ENCODE results near the gene TRMT11. TPM values are rescaled to one million over a fixed set of nuclear protein-coding genes. Genes with fewer than 3 reads are reported as not detected.

The TRMT11 gene
- total RNA-seq, 1 experiment from 2014 or later = 24.2 TPM

GRCh38 chr6:125952764-125953501 lies 33.4 kb upstream of the TRMT11 start:
- POLR2A ChIA-PET (ENCODE audit: unreplicated experiment) = no interaction called here
- no peak overlapping the region for H3K4me2 ChIP-seq

GRCh38 chr6:125953502-125953875 lies 32.9 kb upstream of the TRMT11 start:
- H3K4me1 ChIP-seq (replicated peaks; ENCODE audit: insufficient read depth) = peaks cover 24% of the 10 kb centered on the region
- H3K9me2 ChIP-seq (ENCODE audit: insufficient read depth) = no peaks in the 10 kb centered on the region
- H3F3A ChIP-seq (ENCODE audit: insufficient read depth, low read depth) = peaks cover 7% of the 10 kb centered on the region; the same call in 1 of the 2 replicates
- intact Hi-C loops (cut with micrococcal nuclease; ENCODE audit: unreplicated experiment) = no loop called here
- H3K4me3 ChIP-seq = no peak overlapping the region
- H3K36me3 ChIP-seq (ENCODE audit: low read depth) = no peaks in the 10 kb centered on the region
- peak in 1 of 2 experiments; percentile 34 for DNase-seq
- no peak overlapping the region for H3K27ac ChIP-seq
- no peak; the same call in 1 of the 2 replicates for TF ChIP-seq CTCF (conservative IDR thresholded peaks at IDR 0.05)
- TF ChIP-seq EZH2 (IDR thresholded peaks at IDR 0.05; ENCODE audit: low read depth) = no peak
- peaks cover 14% of the 10 kb centered on the region for H3K79me2 ChIP-seq (ENCODE audit: low read depth)
- CTCF ChIA-PET = no interaction called here
- H3K9me3 ChIP-seq (ENCODE audit: insufficient read depth, low read depth) = no peaks in the 10 kb centered on the region
- H2AFZ ChIP-seq = no peak overlapping the region
- no TSS peak for BruUV-seq (replicated peaks)
- no peaks in the 10 kb centered on the region for H3K27me3 ChIP-seq (ENCODE audit: insufficient read depth, low read depth)
- H4K20me1 ChIP-seq (ENCODE audit: insufficient read depth) = no peaks in the 10 kb centered on the region
- no peak overlapping the region for H3K4me2 ChIP-seq
- POLR2A ChIA-PET (ENCODE audit: unreplicated experiment) = no interaction called here

More at GRCh38 chr6:125952764-125953501, 33.4 kb upstream of the TRMT11 start:
- Histone ChIP-seq H4K20me1 (ENCODE audit: insufficient read depth) (no peaks in the 10 kb centered on the region), H3K27me3 (ENCODE audit: insufficient read depth, low read depth) (no peaks in the 10 kb centered on the region), H3K9me2 (ENCODE audit: insufficient read depth) (no peaks in the 10 kb centered on the region), H3K36me3 (ENCODE audit: low read depth) (no peaks in the 10 kb centered on the region), H3K79me2 (ENCODE audit: low read depth) (peaks cover 9% of the 10 kb centered on the region), H3K27ac (no peak overlapping the region), H3F3A (ENCODE audit: insufficient read depth, low read depth) (peaks cover 7% of the 10 kb centered on the region; the same call in 1 of the 2 replicates), H2AFZ (no peak overlapping the region), H3K4me3 (no peak overlapping the region), H3K9me3 (ENCODE audit: insufficient read depth, low read depth) (no peaks in the 10 kb centered on the region), H3K4me1 (replicated peaks; ENCODE audit: insufficient read depth) (peaks cover 24% of the 10 kb centered on the region)
- DNase-seq = peak in 1 of 2 experiments; percentile 35
- CTCF ChIA-PET = no interaction called here
- BruUV-seq (replicated peaks) = no TSS peak
- intact Hi-C loops (cut with micrococcal nuclease; ENCODE audit: unreplicated experiment) = no loop called here
- TF ChIP-seq CTCF (conservative IDR thresholded peaks at IDR 0.05) (peak; percentile 63), EZH2 (IDR thresholded peaks at IDR 0.05; ENCODE audit: low read depth) (no peak)

- no peak overlapping the region for H3K4me3 ChIP-seq
- H3K36me3 ChIP-seq (ENCODE audit: low read depth) = no peaks in the 10 kb centered on the region
- intact Hi-C loops (cut with micrococcal nuclease; ENCODE audit: unreplicated experiment) = no loop called here
- no peak overlapping the region for H3K4me2 ChIP-seq
- no peaks in the 10 kb centered on the region for H3K27me3 ChIP-seq (ENCODE audit: insufficient read depth, low read depth)
- H3K9me3 ChIP-seq (ENCODE audit: insufficient read depth, low read depth) = no peaks in the 10 kb centered on the region
- no peak overlapping the region for H3K27ac ChIP-seq
- ChIA-PET CTCF (interaction anchor here (2.0 kb wide), 1 partner anchor 41 kb away, joined by 9 read pairs; no protein-coding TSS in a partner anchor), POLR2A (ENCODE audit: unreplicated experiment) (no interaction called here)
- no peaks in the 10 kb centered on the region for H4K20me1 ChIP-seq (ENCODE audit: insufficient read depth)
- no peak for DNase-seq
- peaks cover 28% of the 10 kb centered on the region for H3K79me2 ChIP-seq (ENCODE audit: low read depth)
- no TSS peak for BruUV-seq (replicated peaks)
- H3K9me2 ChIP-seq (ENCODE audit: insufficient read depth) = no peaks in the 10 kb centered on the region
- no peak for TF ChIP-seq CTCF (conservative IDR thresholded peaks at IDR 0.05)
- TF ChIP-seq EZH2 (IDR thresholded peaks at IDR 0.05; ENCODE audit: low read depth) = no peak
- peaks cover 7% of the 10 kb centered on the region; the same call in 1 of the 2 replicates for H3F3A ChIP-seq (ENCODE audit: insufficient read depth, low read depth)
- no peak overlapping the region for H2AFZ ChIP-seq
- peaks cover 21% of the 10 kb centered on the region for H3K4me1 ChIP-seq (replicated peaks; ENCODE audit: insufficient read depth)
Observed at GRCh38 chr6:125954735-125955339, 31.5 kb upstream of the TRMT11 start.

All from PC-9 (cell line).